Ovary (tissue), 1 donor: ENCODE results near the gene L3MBTL2.

Source experiments
- EP300 ChIP-seq: sonication (generic); formaldehyde crosslinking; IDR thresholded peaks from one replicate; pipeline ENCODE4 v1.6.1; 2017; ENCODE audit warnings: antibody characterized with exemption
- POLR2A ChIP-seq: fragments of 450-650 bp; IDR thresholded peaks from one replicate; pipeline ENCODE4 v1.6.1; 2017; ENCODE audit warnings: antibody characterized with exemption, mild to moderate bottlenecking, moderate library complexity

DNA sequence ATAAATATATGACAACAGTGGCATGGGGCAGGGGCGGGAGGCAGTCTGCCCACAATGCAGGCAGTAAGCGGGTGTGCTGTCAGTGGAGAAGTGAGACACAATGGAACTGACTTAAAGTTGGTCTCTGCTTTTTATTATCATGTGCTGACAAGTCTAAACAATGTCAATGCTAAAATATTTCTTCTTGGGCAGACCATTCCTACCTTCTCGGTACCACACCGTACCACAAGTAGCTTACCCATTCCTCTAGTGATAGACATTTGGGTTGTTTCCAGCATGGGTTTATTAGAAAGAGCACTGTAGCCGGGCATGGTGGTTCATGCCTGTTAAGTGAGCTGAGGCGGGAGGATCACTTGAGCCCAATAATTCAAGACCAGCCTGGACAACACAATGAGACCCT is 38.2 kb downstream of the L3MBTL2 start:
- no peak for TF ChIP-seq EP300
- no peak for TF ChIP-seq POLR2A
